ENCODE measurements around the gene CGB5. TPM values are rescaled to one million over a fixed set of nuclear protein-coding genes. Genes with fewer than 3 reads are reported as not detected.
A peak's percentile ranks its signal among the peaks of the same experiment; 100 is the strongest.

Gene CGB5
- total and polyA plus RNA-seq, 2 experiments from 2014 or later = 1.7 TPM; not detected in 1

GRCh38 chr19:49059053-49059452, 15.4 kb downstream of the CGB5 start:
- Histone ChIP-seq H3K4me3 (no peak overlapping the region), H3K4me2 (ENCODE audit: unreplicated experiment) (no peak overlapping the region), H4K20me1 (ENCODE audit: insufficient read depth) (no peaks in the 10 kb centered on the region), H3K4me1 (ENCODE audit: insufficient read depth) (no peaks in the 10 kb centered on the region), H3K27me3 (replicated peaks; ENCODE audit: insufficient read depth) (no peaks in the 10 kb centered on the region), H3K36me3 (ENCODE audit: low read depth) (no peaks in the 10 kb centered on the region), H3K79me2 (ENCODE audit: insufficient read depth) (peaks cover 43% of the 10 kb centered on the region), H3K9ac (no peak overlapping the region), H2AFZ (no peak overlapping the region), H3K27ac (no peak overlapping the region), H3F3A (ENCODE audit: insufficient read depth) (no peaks in the 10 kb centered on the region), H3K9me2 (ENCODE audit: insufficient read depth) (no peaks in the 10 kb centered on the region), H3K9me3 (ENCODE audit: low read depth) (no peaks in the 10 kb centered on the region)
- TF ChIP-seq EZH2phosphoT487 (IDR thresholded peaks at IDR 0.05; ENCODE audit: insufficient read depth, low read depth) (no peak), EZH2 (IDR thresholded peaks at IDR 0.05; ENCODE audit: insufficient read depth, poor library complexity, severe bottlenecking) (no peak)
- in situ Hi-C loops (cut with MboI) = no loop called here
- WGBS, 2 experiments (ENCODE audit: low coverage in 1 of 2, low lambda C conversion rate in 2 of 2, missing lambda C conversion rate in 2 of 2) = 63 to 69% methylated on average over 9 of the region's 9 CpGs
- DNase-seq = no peak

DNA sequence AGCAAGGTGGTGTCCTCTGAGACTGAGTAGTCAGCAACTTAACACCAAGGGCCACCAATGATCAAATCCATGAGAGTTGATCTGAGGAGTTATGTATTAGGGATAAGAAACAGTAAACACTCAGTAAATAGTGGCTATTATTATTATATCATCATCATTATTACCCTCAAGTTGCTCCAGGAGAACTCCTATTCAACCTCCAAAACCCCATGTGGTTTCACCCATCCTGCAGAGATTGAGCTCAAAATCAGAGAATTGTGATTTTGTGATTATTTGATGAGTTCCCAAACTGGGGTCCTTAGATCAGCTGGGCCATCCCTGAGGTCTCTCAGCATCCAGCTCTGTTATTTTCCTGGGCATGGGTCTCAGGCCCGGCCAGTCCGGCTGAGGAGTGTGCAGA, 17.4 kb downstream of the CGB5 start:
- no peak for DNase-seq
- Histone ChIP-seq H3K4me3 (no peak overlapping the region), H3K4me1 (ENCODE audit: insufficient read depth) (no peaks in the 10 kb centered on the region), H3K9me2 (ENCODE audit: insufficient read depth) (no peaks in the 10 kb centered on the region), H3F3A (ENCODE audit: insufficient read depth) (no peaks in the 10 kb centered on the region), H3K9ac (no peak overlapping the region), H3K4me2 (ENCODE audit: unreplicated experiment) (no peak overlapping the region), H3K27ac (no peak overlapping the region), H2AFZ (no peak overlapping the region), H3K9me3 (ENCODE audit: low read depth) (no peaks in the 10 kb centered on the region), H3K79me2 (ENCODE audit: insufficient read depth) (peaks cover 43% of the 10 kb centered on the region), H3K27me3 (replicated peaks; ENCODE audit: insufficient read depth) (no peaks in the 10 kb centered on the region), H3K36me3 (ENCODE audit: low read depth) (no peaks in the 10 kb centered on the region), H4K20me1 (ENCODE audit: insufficient read depth) (no peaks in the 10 kb centered on the region)
- in situ Hi-C loops (cut with MboI) = no loop called here
- TF ChIP-seq EZH2 (IDR thresholded peaks at IDR 0.05; ENCODE audit: insufficient read depth, poor library complexity, severe bottlenecking) (no peak), EZH2phosphoT487 (IDR thresholded peaks at IDR 0.05; ENCODE audit: insufficient read depth, low read depth) (no peak)
- WGBS, 2 experiments (ENCODE audit: low coverage in 1 of 2, low lambda C conversion rate in 2 of 2, missing lambda C conversion rate in 2 of 2) = 78 to 88% methylated on average over 2 of the region's 2 CpGs

DNA sequence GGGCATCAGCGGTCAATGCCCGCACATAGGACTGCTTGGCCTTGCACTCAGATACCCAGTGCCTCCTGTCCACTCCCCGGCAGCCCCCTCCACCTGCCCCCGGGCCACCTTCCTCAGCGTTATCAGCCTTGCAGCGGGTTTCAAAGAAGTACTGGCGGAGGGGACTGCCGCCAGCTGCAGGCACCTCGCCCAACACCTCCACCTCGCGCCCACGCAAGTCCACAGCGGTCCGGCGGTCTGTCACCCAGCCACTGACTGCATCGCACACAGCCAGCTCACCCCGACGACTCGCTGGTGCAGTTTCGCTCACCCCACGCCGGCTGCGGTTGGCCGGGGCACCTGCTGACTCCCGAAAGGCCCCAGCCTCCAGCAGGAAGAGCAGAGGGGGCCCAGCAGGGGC, 17.8 kb downstream of the CGB5 start:
- in situ Hi-C loops (cut with MboI) = no loop called here
- Histone ChIP-seq H3K27ac (no peak overlapping the region), H3F3A (ENCODE audit: insufficient read depth) (no peaks in the 10 kb centered on the region), H3K4me3 (no peak overlapping the region), H3K36me3 (ENCODE audit: low read depth) (no peaks in the 10 kb centered on the region), H3K9ac (no peak overlapping the region), H3K79me2 (ENCODE audit: insufficient read depth) (peaks cover 43% of the 10 kb centered on the region), H3K9me3 (ENCODE audit: low read depth) (no peaks in the 10 kb centered on the region), H2AFZ (no peak overlapping the region), H4K20me1 (ENCODE audit: insufficient read depth) (no peaks in the 10 kb centered on the region), H3K9me2 (ENCODE audit: insufficient read depth) (no peaks in the 10 kb centered on the region), H3K4me1 (ENCODE audit: insufficient read depth) (no peaks in the 10 kb centered on the region), H3K27me3 (replicated peaks; ENCODE audit: insufficient read depth) (no peaks in the 10 kb centered on the region), H3K4me2 (ENCODE audit: unreplicated experiment) (no peak overlapping the region)
- no peak for DNase-seq
- 79 to 82% methylated on average over 22 to 25 of the region's 25 CpGs for WGBS, 2 experiments (ENCODE audit: low coverage in 1 of 2, low lambda C conversion rate in 2 of 2, missing lambda C conversion rate in 2 of 2)
- TF ChIP-seq EZH2 (IDR thresholded peaks at IDR 0.05; ENCODE audit: insufficient read depth, poor library complexity, severe bottlenecking) (no peak), EZH2phosphoT487 (IDR thresholded peaks at IDR 0.05; ENCODE audit: insufficient read depth, low read depth) (no peak)

- Histone ChIP-seq H3K4me1 (ENCODE audit: insufficient read depth) (no peaks in the 10 kb centered on the region), H4K20me1 (ENCODE audit: insufficient read depth) (no peaks in the 10 kb centered on the region), H3K4me3 (peak overlapping the region; percentile 57), H3K9me3 (ENCODE audit: low read depth) (no peaks in the 10 kb centered on the region), H3K27me3 (replicated peaks; ENCODE audit: insufficient read depth) (no peaks in the 10 kb centered on the region), H2AFZ (no peak overlapping the region), H3K9me2 (ENCODE audit: insufficient read depth) (no peaks in the 10 kb centered on the region), H3K36me3 (ENCODE audit: low read depth) (no peaks in the 10 kb centered on the region), H3K4me2 (ENCODE audit: unreplicated experiment) (peak overlapping the region; percentile 61), H3K27ac (no peak overlapping the region), H3K9ac (no peak overlapping the region), H3F3A (ENCODE audit: insufficient read depth) (peaks cover 6% of the 10 kb centered on the region; the same call in 1 of the 2 replicates), H3K79me2 (ENCODE audit: insufficient read depth) (peaks cover 19% of the 10 kb centered on the region)
- WGBS, 2 experiments (ENCODE audit: low coverage in 1 of 2, low lambda C conversion rate in 2 of 2, missing lambda C conversion rate in 2 of 2) = 40 to 50% methylated on average over 7 to 9 of the region's 10 CpGs
- DNase-seq = no peak
- in situ Hi-C loops (cut with MboI) = no loop called here
- TF ChIP-seq EZH2phosphoT487 (IDR thresholded peaks at IDR 0.05; ENCODE audit: insufficient read depth, low read depth) (no peak), EZH2 (IDR thresholded peaks at IDR 0.05; ENCODE audit: insufficient read depth, poor library complexity, severe bottlenecking) (no peak)
These were observed 20.5 kb downstream of the CGB5 start for GRCh38 chr19:49064029-49064629.

Data from GM23248 (cell line).